ENCODE measurements around the gene HYAL1. TPM values are rescaled to one million over a fixed set of nuclear protein-coding genes. Genes with fewer than 3 reads are reported as not detected.

HYAL1 gene
- total RNA-seq, 2 experiments from 2014 or later, result not detected

- TF ChIP-seq CTCF (IDR thresholded peaks at IDR 0.05), result no peak
- no peaks in the 10 kb centered on the region for H3K27me3 Mint-ChIP-seq
- peaks cover 37% of the 10 kb centered on the region for H3K36me3 Mint-ChIP-seq (ENCODE audit: low read depth)
- no peaks in the 10 kb centered on the region for H3K9me3 Mint-ChIP-seq
- ATAC-seq, result no peak
- ChIA-PET POLR2A (interaction anchor here (0.6 kb wide), 1 partner anchor 39 kb away, joined by 3 read pairs; no protein-coding TSS in a partner anchor), CTCF (interaction anchor here (1.5 to 11.8 kb wide), 4 partner anchors 6 to 60 kb away, joined by 3 to 97 read pairs (median 56); no protein-coding TSS in a partner anchor)
- peaks cover 17% of the 10 kb centered on the region for H3K4me1 Mint-ChIP-seq (ENCODE audit: low read depth)
- no peak for DNase-seq
- H3K4me3 Mint-ChIP-seq, result no peak overlapping the region
- intact Hi-C loops (cut with micrococcal nuclease), result no loop called here
- no peak overlapping the region for H3K27ac Mint-ChIP-seq
These were observed 48.7 kb downstream of the HYAL1 start for GRCh38 chr3:50254577-50255250.

- Mint-ChIP-seq H3K4me3 (no peak overlapping the region), H3K36me3 (ENCODE audit: low read depth) (peaks cover 24% of the 10 kb centered on the region), H3K4me1 (ENCODE audit: low read depth) (peaks cover 37% of the 10 kb centered on the region), H3K9me3 (no peaks in the 10 kb centered on the region), H3K27ac (peak overlapping the region; percentile 87), H3K27me3 (no peaks in the 10 kb centered on the region)
- ChIA-PET CTCF (interaction anchor here (0.9 to 6.2 kb wide), 4 partner anchors 6 to 57 kb away, joined by 4 to 94 read pairs (median 8); no protein-coding TSS in a partner anchor), POLR2A (interaction anchor here (0.7 to 1.0 kb wide), 5 partner anchors 10 to 26 kb away, joined by 3 read pairs; no protein-coding TSS in a partner anchor)
- no peak for TF ChIP-seq CTCF (IDR thresholded peaks at IDR 0.05)
- DNase-seq, result peak; percentile 75
- ATAC-seq, result peak; percentile 12
- intact Hi-C loops (cut with micrococcal nuclease), result no loop called here
These were observed 52.2 kb downstream of the HYAL1 start for GRCh38 chr3:50251220-50251619.

- intact Hi-C loops (cut with micrococcal nuclease), result no loop called here
- peaks cover 40% of the 10 kb centered on the region for H3K4me1 Mint-ChIP-seq (ENCODE audit: low read depth)
- peak overlapping the region; percentile 87 for H3K27ac Mint-ChIP-seq
- POLR2A ChIA-PET, result interaction anchor here (1.3 to 1.5 kb wide), 2 partner anchors 8 to 15 kb away, joined by 4 read pairs; partner anchors contain the start of gene GNAI2
- H3K4me3 Mint-ChIP-seq, result no peak overlapping the region
- DNase-seq, result no peak
- ATAC-seq, result no peak
- no peaks in the 10 kb centered on the region for H3K9me3 Mint-ChIP-seq
- H3K27me3 Mint-ChIP-seq, result no peaks in the 10 kb centered on the region
- no peak for TF ChIP-seq CTCF (IDR thresholded peaks at IDR 0.05)
- CTCF ChIA-PET, result interaction anchor here (0.8 to 6.2 kb wide), 6 partner anchors 7 to 58 kb away, joined by 3 to 94 read pairs (median 5); no protein-coding TSS in a partner anchor
- peaks cover 21% of the 10 kb centered on the region for H3K36me3 Mint-ChIP-seq (ENCODE audit: low read depth)
These were observed 52.9 kb downstream of the HYAL1 start for GRCh38 chr3:50250514-50250913.

Other genes starting within 250 kb of the HYAL1 start
- gene RBM5, start 214.7 kb downstream of the HYAL1 start, total RNA-seq, result 100 to 1,000 TPM; 103 to 106 TPM
- gene SEMA3F, start 148.2 kb downstream of the HYAL1 start, total RNA-seq, result under 1 TPM; 0.34 to 0.43 TPM
- gene GNAT1, start 112.0 kb downstream of the HYAL1 start, total RNA-seq, result under 1 TPM; 0.11 to 0.23 TPM
- gene SLC38A3, start 98.3 kb downstream of the HYAL1 start, total RNA-seq, result under 1 TPM in 1 of 2 experiments, not detected in 1; 0.22 TPM
- 100 to 1,000 TPM; 238 to 242 TPM for gene GNAI2, start 67.4 kb downstream of the HYAL1 start, total RNA-seq
- gene SEMA3B, start 34.4 kb downstream of the HYAL1 start, total RNA-seq, result 1 to 10 TPM; 1.6 to 2.3 TPM
- gene LSMEM2, start 24.5 kb downstream of the HYAL1 start, total RNA-seq, result not detected
- gene IFRD2, start 11.1 kb downstream of the HYAL1 start, total RNA-seq, result 100 to 1,000 TPM; 132 to 133 TPM
- gene HYAL3, start 4.2 kb downstream of the HYAL1 start, total RNA-seq, result 1 to 10 TPM; 3.3 to 4.1 TPM
- gene NAA80, start 4.2 kb downstream of the HYAL1 start, total RNA-seq, result 10 to 100 TPM; 23.2 to 23.4 TPM
- 1 to 10 TPM; 3.9 to 4.1 TPM for gene HYAL2, start 19.2 kb upstream of the HYAL1 start, total RNA-seq
- 10 to 100 TPM; 16.7 to 19.5 TPM for gene TUSC2, start 24.6 kb upstream of the HYAL1 start, total RNA-seq
- 10 to 100 TPM; 75.8 to 76.5 TPM for gene RASSF1, start 37.3 kb upstream of the HYAL1 start, total RNA-seq
- 1 to 10 TPM; 1.5 to 2.6 TPM for gene ZMYND10, start 42.2 kb upstream of the HYAL1 start, total RNA-seq
- 10 to 100 TPM; 41.3 to 44.7 TPM for gene NPRL2, start 47.2 kb upstream of the HYAL1 start, total RNA-seq
- gene CYB561D2, start 47.3 kb upstream of the HYAL1 start, total RNA-seq, result 10 to 100 TPM; 17.1 to 18.2 TPM
- 10 to 100 TPM; 15.2 to 16.8 TPM for gene TMEM115, start 55.9 kb upstream of the HYAL1 start, total RNA-seq
- gene CACNA2D2, start 200.1 kb upstream of the HYAL1 start, total RNA-seq, result 1 to 10 TPM; 1.6 to 2.1 TPM

All from activated CD8-positive, alpha-beta T cell treated with anti-CD3 and anti-CD28 coated beads for 36 hours (primary cell).